CD8-positive, alpha-beta memory T cell (primary cell): Measurements from ENCODE around the gene CHD5. TPM values are rescaled to one million over a fixed set of nuclear protein-coding genes. Genes with fewer than 3 reads are reported as not detected.
A peak's percentile ranks its signal among the peaks of the same experiment; 100 is the strongest.
"Not testable (repeated sequence)": the region's sequence is repeated elsewhere in the genome, so short reads cannot be mapped to it uniquely, and the experiment has no call there.

ENCODE experiments used
- CTCF ChIA-PET: fragments of 350-600 bp; sonication (Branson Sonifier 250); formaldehyde crosslinking; loops from one replicate; lab custom pipeline; 2021; ENCODE audit warnings: antibody characterized with exemption; lab: Charles Lee
- POLR2A ChIA-PET: fragments of 350-600 bp; sonication (Branson Sonifier 250); formaldehyde crosslinking; loops from one replicate; lab custom pipeline; 2021; ENCODE audit warnings: antibody characterized with exemption; lab: Charles Lee
- DNase-seq, 5 donors: peaks; one replicate each; pipeline versions ENCODE4 v3.0.0 to v3.0.0-alpha.2; 2020 to 2022; ENCODE audit warnings: mixed read lengths in 1 of 5
- H3K27ac ChIP-seq: one replicate; pipeline ENCODE4 v1.7.0; 2013; ENCODE audit warnings: low read depth, mild to moderate bottlenecking, low read length, moderate library complexity
- H3K27me3 ChIP-seq: 2 replicates; pipeline ENCODE4 v1.7.0; 2013; ENCODE audit warnings: low read length, mild to moderate bottlenecking; ENCODE audit not compliant: insufficient read depth, poor library complexity, severe bottlenecking
- H3K36me3 ChIP-seq: 2 replicates; pipeline ENCODE4 v1.7.0; 2013; ENCODE audit warnings: mild to moderate bottlenecking, low read length, moderate library complexity; ENCODE audit not compliant: insufficient read depth
- H3K4me1 ChIP-seq: 2 replicates; pipeline ENCODE4 v1.7.0; 2013; ENCODE audit warnings: mild to moderate bottlenecking, low read length, moderate library complexity; ENCODE audit not compliant: insufficient read depth
- H3K4me3 ChIP-seq: 2 replicates; pipeline ENCODE4 v1.7.0; 2013; ENCODE audit warnings: mild to moderate bottlenecking, low read length
- H3K9me3 ChIP-seq: 2 replicates; pipeline ENCODE4 v1.7.0; 2013; ENCODE audit warnings: mild to moderate bottlenecking, low read length
- H3K27ac Mint-ChIP-seq, 8 donors: one replicate each; pipeline ENCODE4 v1.8.0; 2020 to 2021; ENCODE audit warnings: mixed read lengths in 8 of 8, mild to moderate bottlenecking in 6 of 8, inconsistent platforms in 3 of 8, moderate library complexity in 3 of 8
- H3K27me3 Mint-ChIP-seq, 2 donors: one replicate each; pipeline ENCODE4 v1.8.0; 2020 to 2021; ENCODE audit warnings: mixed read lengths in 2 of 2, mild to moderate bottlenecking in 1 of 2, moderate library complexity in 1 of 2
- H3K36me3 Mint-ChIP-seq, 3 donors: one replicate each; pipeline ENCODE4 v1.8.0; 2020 to 2021; ENCODE audit warnings: mixed read lengths in 3 of 3, inconsistent platforms in 1 of 3, mild to moderate bottlenecking in 1 of 3
- H3K4me1 Mint-ChIP-seq, 3 donors: one replicate each; pipeline ENCODE4 v1.8.0; 2020 to 2021; ENCODE audit warnings: mixed read lengths in 3 of 3, inconsistent platforms in 1 of 3, mild to moderate bottlenecking in 1 of 3
- H3K4me3 Mint-ChIP-seq, 7 donors: one replicate each; pipeline ENCODE4 v1.8.0; 2020 to 2021; ENCODE audit warnings: mixed read lengths in 7 of 7, mild to moderate bottlenecking in 6 of 7, moderate library complexity in 4 of 7, inconsistent platforms in 2 of 7
- H3K9me3 Mint-ChIP-seq, 5 donors: one replicate each; pipeline ENCODE4 v1.8.0; 2020 to 2022; ENCODE audit warnings: mixed read lengths in 5 of 5, mild to moderate bottlenecking in 3 of 5, moderate library complexity in 2 of 5, inconsistent platforms in 1 of 5
- polyA plus RNA-seq: library from polyadenylated mRNA; unstranded; fragments of 300-500 nt; fragmentation: Illumina TruSeq; gene quantifications from one replicate; pipeline ENCODE4 v1.2.3, GENCODE V29; 2021
- total RNA-seq, 2 experiments: library from RNA; stranded (reverse); gene quantifications; one replicate each; pipeline ENCODE4 v1.2.3, GENCODE V29; 2021

CHD5 gene
- total RNA-seq = under 1 TPM; 0.61 to 0.82 TPM
- not detected for polyA plus RNA-seq

DNA sequence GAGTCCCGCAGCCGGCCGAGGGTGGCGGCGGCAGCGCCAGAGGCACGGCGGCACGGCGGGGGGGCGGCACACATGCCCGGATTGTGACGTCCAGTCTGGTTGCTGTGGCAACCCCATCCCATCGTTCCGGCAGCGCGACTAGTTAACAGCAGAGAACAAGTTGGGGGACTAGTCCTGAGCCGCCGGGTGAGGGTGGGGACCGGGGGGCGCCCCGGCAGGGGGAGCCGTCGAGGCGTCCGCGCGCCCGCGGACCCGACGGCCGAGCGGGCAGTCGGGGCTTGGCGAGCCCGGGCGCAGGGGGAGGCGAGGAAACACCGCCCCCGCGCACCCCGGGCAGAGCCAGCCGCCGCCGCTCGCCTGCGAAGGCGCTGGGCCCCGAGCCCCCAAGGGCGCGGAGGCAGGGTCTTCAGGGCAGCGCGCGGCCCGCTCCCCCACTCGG lies at the start of gene CHD5:
TSS of gene CHD5 (minus strand) at position 54 of the 439 bp plus-strand sequence. CDS start 298 bp downstream, outside the sequence.
- Histone ChIP-seq H3K27ac (no peak within 1 kb of the TSS), H3K4me1 (no peaks in the 10 kb centered on the region), H3K36me3 (no peaks in the 10 kb centered on the region), H3K4me3 (no peak within 1 kb of the TSS), H3K27me3 (peaks cover 13% of the 10 kb centered on the region), H3K9me3 (no peaks in the 10 kb centered on the region)
- peaks cover 27 to 39% (median 39%) of the 10 kb centered on the region in 3 donors for H3K4me1 Mint-ChIP-seq
- peak within 1 kb of the TSS in 3 of 8 donors; percentile 24 to 43 (median 40) for H3K27ac Mint-ChIP-seq
- peaks cover 0 to 3% (median 0%) of the 10 kb centered on the region in 5 donors for H3K9me3 Mint-ChIP-seq
- peaks cover 29 to 37% of the 10 kb centered on the region in 2 donors for H3K27me3 Mint-ChIP-seq
- peak within 1 kb of the TSS; percentile 24 to 87 (median 69) for H3K4me3 Mint-ChIP-seq
- ChIA-PET CTCF (no interaction called here), POLR2A (no interaction called here)
- peaks cover 0 to 13% (median 2%) of the 10 kb centered on the region in 3 donors for H3K36me3 Mint-ChIP-seq
- peak in 2 of 5 donors; percentile 14 to 51 for DNase-seq

DNA sequence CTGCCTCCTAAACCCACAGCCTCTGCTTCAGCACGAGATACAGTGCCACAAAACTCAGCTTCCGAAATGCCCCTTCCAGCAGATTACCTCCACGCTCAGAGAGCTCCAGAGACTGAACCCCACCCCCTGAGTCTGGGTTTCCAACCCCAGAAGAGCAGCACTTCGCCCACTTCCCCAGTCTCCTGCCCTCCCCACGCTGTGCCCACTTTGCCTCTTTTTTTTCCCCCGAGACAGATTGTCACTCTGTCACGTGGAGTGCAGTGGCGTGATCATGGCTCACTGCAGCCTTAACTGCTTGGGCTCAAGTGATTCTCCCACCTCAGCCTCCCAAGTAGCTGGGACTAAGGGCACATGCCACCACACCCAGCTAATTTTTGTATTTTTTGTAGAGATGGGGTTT lies 45.5 kb upstream of the CHD5 start:
- no peak overlapping the region for H3K4me3 Mint-ChIP-seq

DNA sequence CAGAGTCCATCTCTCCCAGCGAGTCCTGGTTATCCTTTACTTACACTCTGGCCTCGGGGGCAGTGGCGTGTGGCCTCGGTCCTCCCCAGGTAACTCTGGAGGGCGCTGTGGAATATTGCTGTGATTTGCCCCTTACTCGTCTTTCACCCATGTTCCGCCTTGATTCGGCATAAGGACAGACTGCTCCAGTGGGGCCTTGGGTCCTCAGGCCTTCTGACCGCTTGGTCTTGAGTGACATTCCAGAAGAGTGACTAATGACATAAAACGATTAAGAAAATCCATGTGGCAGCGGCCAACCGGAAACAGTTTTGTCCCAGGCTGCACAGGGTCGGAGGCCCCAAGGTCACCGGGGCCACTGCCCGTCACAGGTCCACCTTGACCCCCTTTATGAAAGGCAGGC lies 44.6 kb upstream of the CHD5 start:
- H3K9me3 ChIP-seq = no peaks in the 10 kb centered on the region
- peaks cover 18% of the 10 kb centered on the region for H3K36me3 ChIP-seq
- CTCF ChIA-PET = interaction anchor here (0.7 to 1.1 kb wide), 2 partner anchors 20 to 22 kb away, joined by 3 to 4 read pairs; no protein-coding TSS in a partner anchor
- peaks cover 0 to 5% (median 1%) of the 10 kb centered on the region in 3 donors for H3K4me1 Mint-ChIP-seq
- H3K4me3 ChIP-seq = no peak overlapping the region
- H3K4me1 ChIP-seq = no peaks in the 10 kb centered on the region
- no peak overlapping the region for H3K27ac ChIP-seq
- no peak overlapping the region for H3K27ac Mint-ChIP-seq
- POLR2A ChIA-PET = no interaction called here
- H3K9me3 Mint-ChIP-seq = no peaks in the 10 kb centered on the region
- no peak for DNase-seq
- H3K4me3 Mint-ChIP-seq = no peak overlapping the region
- no peaks in the 10 kb centered on the region for H3K27me3 Mint-ChIP-seq
- H3K36me3 Mint-ChIP-seq = peaks cover 0 to 61% (median 10%) of the 10 kb centered on the region in 3 donors
- H3K27me3 ChIP-seq = no peaks in the 10 kb centered on the region

More for the DNA sequence above, 45.5 kb upstream of the CHD5 start:
- Mint-ChIP-seq H3K36me3 (peaks cover 0 to 63% (median 10%) of the 10 kb centered on the region in 3 donors), H3K27me3 (no peaks in the 10 kb centered on the region), H3K27ac (no peak overlapping the region), H3K4me1 (peaks cover 0 to 5% (median 1%) of the 10 kb centered on the region in 3 donors), H3K9me3 (no peaks in the 10 kb centered on the region)
- DNase-seq = no peak
- Histone ChIP-seq H3K27me3 (no peaks in the 10 kb centered on the region), H3K4me1 (no peaks in the 10 kb centered on the region), H3K9me3 (no peaks in the 10 kb centered on the region), H3K27ac (no peak overlapping the region), H3K4me3 (no peak overlapping the region), H3K36me3 (peaks cover 18% of the 10 kb centered on the region)
- ChIA-PET POLR2A (no interaction called here), CTCF (interaction anchor here (1.1 kb wide), 1 partner anchor 21 kb away, joined by 4 read pairs; no protein-coding TSS in a partner anchor)

DNA sequence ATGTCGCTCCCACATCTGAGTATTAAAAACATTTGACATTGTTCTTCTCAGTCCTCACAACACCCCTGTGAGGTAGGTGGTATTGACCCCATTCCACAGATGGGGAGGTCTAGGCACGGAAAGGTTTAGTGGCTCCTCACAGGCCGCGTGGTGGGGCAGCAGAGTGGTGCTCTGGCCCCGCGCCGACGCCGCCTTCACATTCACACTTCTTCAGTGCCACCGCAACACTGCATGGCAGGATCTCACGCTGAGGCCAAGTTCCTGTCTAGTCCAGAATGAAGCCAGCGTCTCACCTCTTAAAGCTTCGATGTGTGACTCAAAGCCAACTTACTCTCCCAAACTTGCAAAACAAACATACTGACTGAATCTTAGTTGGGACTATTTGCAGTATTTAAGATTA lies 43.5 kb upstream of the CHD5 start:
- Mint-ChIP-seq H3K9me3 (no peaks in the 10 kb centered on the region), H3K27me3 (no peaks in the 10 kb centered on the region), H3K4me3 (no peak overlapping the region), H3K36me3 (peaks cover 0 to 58% (median 10%) of the 10 kb centered on the region in 3 donors), H3K4me1 (peaks cover 0 to 5% (median 1%) of the 10 kb centered on the region in 3 donors), H3K27ac (peak overlapping the region in 1 of 8 donors; percentile 58)
- Histone ChIP-seq H3K4me1 (no peaks in the 10 kb centered on the region), H3K36me3 (peaks cover 18% of the 10 kb centered on the region), H3K9me3 (no peaks in the 10 kb centered on the region), H3K27me3 (no peaks in the 10 kb centered on the region), H3K27ac (no peak overlapping the region), H3K4me3 (no peak overlapping the region)
- ChIA-PET POLR2A (no interaction called here), CTCF (interaction anchor here (1.1 kb wide), 1 partner anchor 23 kb away, joined by 4 read pairs; no protein-coding TSS in a partner anchor)
- no peak for DNase-seq

DNA sequence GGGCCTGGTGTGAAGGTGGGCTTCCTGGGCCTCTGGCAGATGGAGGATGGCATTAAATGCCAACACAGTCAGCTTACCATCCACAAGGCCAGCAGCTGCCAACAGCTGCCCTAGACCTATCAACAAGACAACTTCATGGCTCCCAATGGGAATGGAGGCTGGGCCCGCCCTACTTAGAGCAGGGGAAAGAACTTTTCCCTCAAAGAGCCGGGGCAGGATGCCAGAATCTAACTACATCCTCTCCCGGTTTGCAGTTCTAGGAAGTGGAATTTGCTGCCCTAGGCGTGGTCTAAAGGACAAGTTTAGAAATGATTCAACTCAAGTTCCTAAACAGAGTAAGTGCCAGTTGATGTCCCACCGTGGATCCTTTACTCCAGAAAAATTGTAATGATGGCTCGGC lies 42.5 kb upstream of the CHD5 start:
- POLR2A ChIA-PET = no interaction called here

DNA sequence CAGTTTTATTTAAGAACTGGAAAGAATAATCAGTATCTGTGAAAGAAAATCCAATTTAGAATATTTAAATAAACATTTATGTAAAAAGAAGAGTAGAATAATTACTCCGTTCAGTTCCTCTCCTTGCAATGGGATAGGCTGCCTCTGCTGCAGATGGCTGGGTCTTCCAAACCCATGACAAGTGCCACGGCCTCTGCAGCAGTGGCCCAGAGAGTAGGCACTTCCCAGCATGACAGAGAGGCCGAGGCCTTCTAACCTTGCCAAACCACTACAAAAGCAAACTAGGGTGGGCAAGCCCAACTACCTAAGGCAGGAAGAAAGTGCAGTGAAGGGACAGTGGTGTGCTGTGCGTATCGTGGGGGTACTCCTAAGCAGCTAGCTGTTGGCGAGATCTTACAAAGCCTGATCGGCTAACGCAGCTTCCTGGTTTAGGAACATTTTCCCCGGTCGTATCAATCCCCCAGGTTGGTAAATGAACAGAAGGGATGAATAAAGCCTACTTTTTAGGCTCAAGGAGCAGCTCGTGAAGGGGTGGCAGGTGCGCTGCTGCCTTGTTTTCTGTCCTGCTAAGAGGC lies 41.2 kb upstream of the CHD5 start:
- CTCF ChIA-PET = no interaction called here
- DNase-seq = no peak

More for the DNA sequence above, 42.5 kb upstream of the CHD5 start:
- Histone ChIP-seq H3K4me1 (no peaks in the 10 kb centered on the region), H3K27me3 (no peaks in the 10 kb centered on the region), H3K4me3 (no peak overlapping the region), H3K36me3 (peaks cover 18% of the 10 kb centered on the region), H3K9me3 (no peaks in the 10 kb centered on the region), H3K27ac (no peak overlapping the region)
- DNase-seq = no peak
- Mint-ChIP-seq H3K36me3 (peaks cover 0 to 54% (median 10%) of the 10 kb centered on the region in 3 donors), H3K9me3 (no peaks in the 10 kb centered on the region), H3K4me1 (peaks cover 0 to 5% (median 1%) of the 10 kb centered on the region in 3 donors), H3K27me3 (no peaks in the 10 kb centered on the region), H3K4me3 (no peak overlapping the region), H3K27ac (no peak overlapping the region)
- CTCF ChIA-PET = no interaction called here

DNA sequence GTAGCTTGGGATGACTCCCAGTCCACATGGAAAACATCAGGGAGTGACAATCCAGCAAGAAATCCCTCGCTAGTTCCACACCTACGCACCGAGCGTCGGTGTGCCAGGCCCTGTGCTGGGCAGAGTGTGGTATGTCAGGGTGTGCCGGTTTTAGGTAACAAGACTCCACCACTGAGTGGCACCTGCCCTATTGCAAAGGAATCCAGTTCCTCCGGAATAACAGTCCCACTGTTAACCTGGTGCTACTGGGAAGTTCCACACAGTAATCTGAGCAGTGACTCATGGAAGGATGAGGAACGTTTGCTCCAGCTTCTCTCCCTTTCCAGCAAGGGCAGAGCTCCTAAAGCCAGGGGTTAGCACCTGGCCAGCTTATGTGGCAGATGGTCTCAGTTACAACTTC lies 40.1 kb upstream of the CHD5 start:
- ChIA-PET CTCF (no interaction called here), POLR2A (no interaction called here)
- H3K4me1 ChIP-seq = no peaks in the 10 kb centered on the region
- H3K27ac ChIP-seq = no peak overlapping the region
- no peak overlapping the region for H3K4me3 ChIP-seq
- no peaks in the 10 kb centered on the region for H3K9me3 ChIP-seq
- Mint-ChIP-seq H3K27ac (no peak overlapping the region), H3K36me3 (peaks cover 0 to 33% (median 5%) of the 10 kb centered on the region in 3 donors), H3K27me3 (peaks cover 0 to 4% of the 10 kb centered on the region in 2 donors), H3K9me3 (peaks cover 0 to 2% (median 0%) of the 10 kb centered on the region in 5 donors), H3K4me1 (no peaks in the 10 kb centered on the region), H3K4me3 (no peak overlapping the region)
- H3K36me3 ChIP-seq = peaks cover 10% of the 10 kb centered on the region
- no peaks in the 10 kb centered on the region for H3K27me3 ChIP-seq
- DNase-seq = no peak

More for the DNA sequence above, 41.2 kb upstream of the CHD5 start:
- Histone ChIP-seq H3K9me3 (no peaks in the 10 kb centered on the region), H3K27ac (no peak overlapping the region), H3K36me3 (peaks cover 10% of the 10 kb centered on the region), H3K4me1 (no peaks in the 10 kb centered on the region), H3K4me3 (no peak overlapping the region), H3K27me3 (no peaks in the 10 kb centered on the region)
- Mint-ChIP-seq H3K4me1 (peaks cover 0 to under 1% (median 0%) of the 10 kb centered on the region in 3 donors), H3K9me3 (no peaks in the 10 kb centered on the region), H3K36me3 (peaks cover 0 to 43% (median 6%) of the 10 kb centered on the region in 3 donors), H3K4me3 (no peak overlapping the region), H3K27ac (no peak overlapping the region), H3K27me3 (no peaks in the 10 kb centered on the region)
- POLR2A ChIA-PET = no interaction called here

DNA sequence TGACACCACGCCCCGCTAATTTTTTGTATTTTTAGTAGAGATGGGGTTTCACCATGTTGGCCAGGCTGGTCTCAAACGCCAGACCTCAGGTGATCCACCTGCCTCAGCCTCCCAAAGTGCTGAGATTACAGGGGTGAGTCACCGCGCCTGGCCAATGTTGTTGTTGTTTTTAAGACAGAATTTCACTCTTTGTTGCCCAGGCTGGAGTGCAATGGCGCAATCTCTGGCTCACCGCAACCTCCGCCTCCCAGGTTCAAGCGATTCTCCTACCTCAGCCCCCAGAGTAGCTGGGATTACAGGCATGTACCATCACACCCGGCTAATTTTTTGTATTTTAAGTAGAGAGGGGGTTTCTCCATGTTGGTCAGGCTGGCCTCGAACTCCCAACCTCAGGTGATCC lies 39.5 kb upstream of the CHD5 start:
- DNase-seq, H3K9me3 Mint-ChIP-seq, H3K9me3 ChIP-seq, POLR2A ChIA-PET, H3K36me3 ChIP-seq, H3K27me3 ChIP-seq, H3K27ac Mint-ChIP-seq, H3K4me3 Mint-ChIP-seq, H3K27ac ChIP-seq, H3K4me1 Mint-ChIP-seq, H3K27me3 Mint-ChIP-seq, H3K4me1 ChIP-seq, CTCF ChIA-PET, H3K4me3 ChIP-seq: not testable (repeated sequence)
- peaks cover 0 to 27% (median 3%) of the 10 kb centered on the region in 3 donors for H3K36me3 Mint-ChIP-seq
